T47D (cell line): ENCODE results near the gene GLI3.

Experiments
- DNase-seq, 2 experiments: peaks; one replicate each; pipeline versions ENCODE4 v3.0.0 to v3.0.0-alpha.2; 2011 to 2012; ENCODE audit warnings: low read depth in 1 of 2, low spot score in 1 of 2
- JUND ChIP-seq: IDR thresholded peaks from 2 replicates; pipeline ENCODE4 v1.6.1; 2012; ENCODE audit warnings: low read depth
- in situ Hi-C: cut with HindIII; loops from 2 replicates; pipeline ENCODE4 v1.10.0; 2016; ENCODE audit warnings: low sequenced_read_pairs, low pct_unique_long_range_greater_than_20kb

GLI3 gene

DNA sequence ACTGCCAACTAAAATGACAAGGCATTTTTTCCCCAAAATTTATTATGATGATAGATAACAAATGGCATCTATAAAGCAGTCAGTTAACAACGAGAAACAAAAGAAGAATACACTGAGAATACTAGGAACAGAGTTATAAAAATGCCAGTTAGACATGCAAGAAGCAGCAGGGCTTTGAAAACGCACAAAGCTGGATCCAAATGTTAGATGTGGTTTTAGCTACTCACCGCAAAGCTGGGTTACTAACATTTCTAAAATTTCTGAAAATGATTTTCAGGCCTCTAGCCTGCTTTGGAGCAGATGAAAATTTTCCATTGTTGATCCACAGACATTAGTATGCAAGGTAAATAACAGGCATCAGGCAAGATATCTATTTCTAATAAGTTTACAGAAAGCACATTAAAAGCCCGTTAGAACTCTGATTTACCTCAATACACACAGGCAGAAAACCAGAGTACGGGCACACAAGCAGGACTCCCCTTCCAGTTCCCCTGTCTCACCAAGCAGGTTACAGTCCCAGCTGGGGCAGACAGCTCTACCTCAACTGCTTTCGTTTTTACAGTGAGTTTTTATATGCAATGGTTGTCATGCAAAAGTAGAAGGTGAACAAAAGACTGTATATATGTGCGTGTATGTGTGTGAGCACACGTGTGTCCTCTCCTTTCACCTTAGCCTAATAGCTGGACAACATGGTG lies 37.9 kb downstream of the GLI3 start:
- DNase-seq = no peak
- TF ChIP-seq JUND = no peak
- in situ Hi-C loops = no loop called here

DNA sequence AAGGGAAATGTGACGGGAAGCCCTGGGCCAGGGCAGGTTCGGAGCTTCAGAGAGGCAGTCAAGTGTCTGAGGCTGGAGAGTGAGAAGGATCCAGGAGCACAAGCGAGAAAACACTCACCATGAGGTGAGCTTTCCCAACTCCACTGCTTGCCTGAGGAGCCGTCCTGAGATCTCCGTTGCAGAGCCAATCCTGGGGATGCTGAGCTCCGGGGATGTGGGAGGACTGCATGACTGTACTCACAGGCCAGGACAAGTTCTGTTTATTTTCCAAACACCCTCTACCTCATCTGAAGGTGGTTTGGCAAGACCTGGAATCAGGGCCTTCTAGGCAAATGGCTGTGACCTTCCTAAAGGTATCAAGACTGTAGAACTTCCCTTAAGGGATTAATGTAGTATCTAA lies 38.7 kb downstream of the GLI3 start:
- TF ChIP-seq JUND = no peak
- in situ Hi-C loops = no loop called here
- DNase-seq = peak in 1 of 2 experiments; percentile 24

GRCh38 chr7:42197451-42197850 lies 39.6 kb downstream of the GLI3 start:
- in situ Hi-C loops = no loop called here
- TF ChIP-seq JUND = no peak
- no peak for DNase-seq

DNA sequence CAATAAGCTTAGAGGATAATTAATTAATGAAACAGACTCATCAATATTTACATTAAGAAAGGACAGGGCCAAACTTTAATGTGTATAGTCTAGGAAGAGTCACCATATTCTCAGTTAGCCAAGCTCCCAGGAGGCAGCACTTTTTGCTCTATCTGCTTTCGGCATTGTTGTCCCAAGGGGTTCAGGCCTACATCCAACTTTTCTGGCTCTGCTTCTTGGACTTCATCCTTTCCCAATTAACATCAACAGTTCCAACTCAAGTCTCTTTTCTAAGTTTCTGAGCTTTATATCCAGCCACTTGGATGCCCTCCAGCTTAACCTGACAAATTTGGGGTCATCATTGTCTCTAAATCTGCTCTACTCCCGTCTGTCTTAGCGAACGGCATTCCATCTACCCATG lies 42.8 kb downstream of the GLI3 start:
- in situ Hi-C loops = no loop called here
- no peak for TF ChIP-seq JUND
- DNase-seq = no peak

DNA sequence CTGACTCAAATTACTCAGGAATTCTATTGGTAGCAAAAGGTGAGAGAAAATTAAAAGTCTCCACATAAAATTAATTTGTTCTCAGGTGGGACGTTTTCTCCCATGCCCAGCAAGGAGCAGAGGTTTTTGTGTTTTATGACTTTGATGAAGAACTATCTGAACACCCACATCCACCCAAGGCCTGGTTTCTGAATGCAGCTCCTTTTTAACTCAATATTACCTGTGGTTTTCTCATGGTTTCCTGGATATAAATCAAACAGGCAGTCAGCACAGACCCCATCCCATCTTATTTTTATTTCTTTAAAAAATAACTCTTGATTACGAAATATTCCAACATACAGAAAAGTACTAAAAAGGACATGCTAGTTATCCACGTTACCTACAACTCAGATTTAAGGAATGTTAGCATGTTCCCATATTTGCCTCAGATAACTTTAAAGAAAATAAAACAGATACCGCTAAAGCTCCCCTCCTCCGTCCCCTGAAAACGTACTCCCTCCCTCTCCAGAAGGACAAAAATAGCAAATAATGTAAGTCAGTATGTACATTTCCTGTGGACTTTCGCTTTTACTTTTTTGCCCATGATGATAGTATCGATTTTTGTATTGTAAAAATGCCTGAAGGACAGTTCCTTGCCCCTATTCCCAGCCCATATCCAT lies 43.4 kb downstream of the GLI3 start:
- in situ Hi-C loops = no loop called here
- DNase-seq = no peak
- TF ChIP-seq JUND = no peak

GRCh38 chr7:42192851-42193461 lies 44.1 kb downstream of the GLI3 start:
- DNase-seq = no peak
- in situ Hi-C loops = no loop called here
- TF ChIP-seq JUND = no peak

- in situ Hi-C loops = no loop called here
- TF ChIP-seq JUND = no peak
Measured at GRCh38 chr7:42192066-42192465, 44.9 kb downstream of the GLI3 start.

DNA sequence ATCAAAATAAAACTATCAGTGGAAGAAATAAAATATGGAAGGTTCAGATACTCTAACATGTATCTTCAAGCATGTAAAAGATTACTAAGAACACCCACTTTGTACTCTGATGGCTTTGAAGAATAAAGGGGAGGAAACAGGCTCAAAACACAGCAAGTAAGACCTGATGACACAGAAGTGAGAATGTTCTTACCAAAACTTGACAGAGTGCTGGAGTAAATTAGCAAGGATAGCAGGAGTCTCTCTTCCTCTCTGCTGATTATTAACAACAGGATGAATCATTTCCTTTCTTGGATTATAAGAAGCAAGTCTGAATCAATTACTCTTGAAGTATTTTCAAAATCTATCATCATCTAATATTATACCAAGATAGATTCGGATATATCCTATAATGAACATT lies 47.5 kb downstream of the GLI3 start:
- in situ Hi-C loops = no loop called here
- no peak for TF ChIP-seq JUND
- no peak for DNase-seq

More at GRCh38 chr7:42192066-42192465, 44.9 kb downstream of the GLI3 start:
- no peak for DNase-seq

DNA sequence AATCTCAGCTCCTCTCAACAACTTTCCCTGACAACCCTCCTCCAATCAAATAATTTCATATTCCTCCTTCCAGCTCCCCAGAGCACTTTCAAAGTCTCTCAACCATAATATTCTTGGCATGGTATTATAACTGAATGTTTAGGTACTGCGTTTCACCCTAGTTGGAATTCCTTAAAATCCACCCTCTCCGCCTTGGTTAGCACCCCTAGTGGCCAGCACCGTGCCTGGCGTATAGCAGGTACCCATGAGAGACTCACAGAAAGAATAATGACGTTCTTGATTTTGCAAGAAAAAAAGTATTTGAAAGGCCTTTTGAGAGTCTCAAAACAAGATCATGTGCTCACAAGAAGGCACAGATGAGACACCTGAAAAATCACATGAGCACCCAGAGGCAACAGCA lies 50.9 kb downstream of the GLI3 start:
- TF ChIP-seq JUND = no peak

DNA sequence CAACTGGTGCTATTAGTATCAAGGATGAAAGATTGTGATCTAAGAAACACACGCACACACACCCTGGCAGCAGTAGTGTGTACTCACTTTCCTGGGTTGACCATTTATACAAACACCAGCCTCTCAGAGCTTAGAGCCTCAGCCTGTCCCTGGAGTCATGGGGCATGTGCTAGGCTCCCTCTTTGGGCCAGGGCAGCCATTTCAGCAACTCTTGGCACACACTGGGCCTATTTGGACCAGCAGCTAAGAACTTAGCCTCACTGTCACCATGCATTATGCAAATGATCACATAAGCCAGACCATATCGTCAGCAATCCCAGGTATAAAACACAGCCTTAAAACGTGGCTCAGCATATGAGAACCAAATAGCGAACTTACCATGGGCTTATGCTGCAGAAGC lies 51.3 kb downstream of the GLI3 start:
- in situ Hi-C loops = no loop called here
- TF ChIP-seq JUND = no peak
- peak in 1 of 2 experiments; percentile 23 for DNase-seq

More for the DNA sequence above, 50.9 kb downstream of the GLI3 start:
- peak in 1 of 2 experiments; percentile 36 for DNase-seq
- in situ Hi-C loops = no loop called here

GRCh38 chr7:42183547-42183946 lies 53.5 kb downstream of the GLI3 start:
- TF ChIP-seq JUND = no peak
- DNase-seq = no peak
- in situ Hi-C loops = no loop called here

GRCh38 chr7:42181566-42181965 lies 55.4 kb downstream of the GLI3 start:
- in situ Hi-C loops = no loop called here
- no peak for DNase-seq
- no peak for TF ChIP-seq JUND

GRCh38 chr7:42180806-42181205 lies 56.2 kb downstream of the GLI3 start:
- TF ChIP-seq JUND = no peak
- DNase-seq = no peak
- in situ Hi-C loops = no loop called here

DNA sequence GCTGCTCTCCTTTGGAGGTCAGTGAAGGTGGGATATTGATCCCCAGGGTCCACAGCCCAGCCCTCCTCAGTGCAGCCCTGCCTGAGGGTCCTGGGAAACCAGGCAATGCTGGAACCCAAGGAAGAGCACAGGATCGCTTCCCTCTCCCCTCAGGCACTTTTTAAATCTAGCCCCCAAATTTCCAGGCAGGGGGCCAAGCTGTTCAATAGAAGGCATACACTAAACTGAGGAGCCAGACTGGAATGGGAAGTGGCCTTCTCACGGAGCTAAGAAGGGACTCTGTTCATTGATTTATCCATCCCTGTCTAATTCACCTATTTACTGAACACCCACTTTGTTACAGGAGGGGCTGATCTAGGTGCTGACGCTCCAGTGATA lies 60.3 kb downstream of the GLI3 start:
- TF ChIP-seq JUND = no peak
- in situ Hi-C loops = no loop called here
- no peak for DNase-seq
